ENCODE measurements around the gene ALG10B. TPM values are rescaled to one million over a fixed set of nuclear protein-coding genes. Genes with fewer than 3 reads are reported as not detected.
"Not testable (repeated sequence)": the region's sequence is repeated elsewhere in the genome, so short reads cannot be mapped to it uniquely, and the experiment has no call there.

ALG10B gene
- total and polyA plus RNA-seq, 2 of the 8 experiments (the other 6 are each of a cell fraction or from before 2014, with no cell fraction given) = 3.2 to 5.4 TPM

DNA sequence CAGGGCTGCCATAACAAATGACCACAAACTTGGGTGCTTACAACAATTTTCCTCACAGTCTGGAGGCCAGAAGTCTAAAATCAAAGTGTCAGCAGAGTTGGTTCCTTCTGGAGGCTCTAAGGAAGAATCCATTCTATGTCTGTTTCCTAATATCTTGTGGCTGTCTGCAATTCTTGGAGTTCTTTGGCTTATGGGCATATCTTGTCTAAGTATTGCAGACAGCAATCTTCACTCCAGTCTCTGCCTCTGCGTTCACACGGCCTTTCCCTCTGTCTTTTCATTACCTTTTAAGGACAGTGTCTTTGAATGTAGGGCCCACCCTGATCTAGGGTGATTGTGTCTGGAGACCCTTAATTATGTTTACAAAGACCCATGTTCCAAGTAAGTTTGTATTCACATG is 5.4 kb downstream of the ALG10B start:
- H3K4me2 ChIP-seq (ENCODE audit: insufficient read depth in 1 of 2, low read depth in 2 of 2, low read length in 2 of 2); H2BK20ac ChIP-seq (ENCODE audit: low read length); DNase-seq (ENCODE audit: low read depth in 1 of 2, low spot score in 2 of 2); H2AK5ac ChIP-seq (ENCODE audit: low read depth, low read length); H3K18ac ChIP-seq (ENCODE audit: extremely low read depth, low read length); H3K14ac ChIP-seq (ENCODE audit: insufficient read length); H3K27ac ChIP-seq (ENCODE audit: low read depth, low read length); H4K8ac ChIP-seq (ENCODE audit: extremely low read depth, insufficient read depth, low read length); H3K27me3 ChIP-seq (replicated peaks in 1 of 4; ENCODE audit: control insufficient read depth in 3 of 4, extremely low read depth in 1 of 4, insufficient read depth in 3 of 4, low read length in 3 of 4); FAIRE-seq; H2BK120ac ChIP-seq (replicated peaks; ENCODE audit: low read depth, low read length); POLR2A ChIA-PET (ENCODE audit: partially characterized antibody); H3K23ac ChIP-seq (ENCODE audit: insufficient read length); H2BK5ac ChIP-seq (ENCODE audit: low read depth, low read length); H4K20me1 ChIP-seq (replicated peaks in 1 of 2; ENCODE audit: control insufficient read depth in 1 of 2, insufficient read depth in 2 of 2, low read length in 2 of 2); H3K9me3 ChIP-seq (ENCODE audit: insufficient read depth in 2 of 2, low read depth in 1 of 2, low read length in 1 of 2); H3K36me3 ChIP-seq (ENCODE audit: control insufficient read depth in 2 of 4, insufficient read depth in 4 of 4, low read length in 3 of 4); H2BK12ac ChIP-seq (ENCODE audit: low read depth, low read length); H3K23me2 ChIP-seq (ENCODE audit: low read depth, low read length); H2AFZ ChIP-seq (ENCODE audit: low read length); H3K4me3 ChIP-seq (ENCODE audit: extremely low read depth in 1 of 4, insufficient read depth in 2 of 4, low read depth in 3 of 4, low read length in 4 of 4); H3K4me1 ChIP-seq (replicated peaks in 1 of 4; ENCODE audit: control insufficient read depth in 3 of 4, insufficient read depth in 4 of 4, low read length in 3 of 4); H4K5ac ChIP-seq (ENCODE audit: insufficient read length, low read depth, low read length); H3K79me1 ChIP-seq (ENCODE audit: low read depth, low read length); CTCF ChIA-PET (ENCODE audit: partially characterized antibody); H2BK15ac ChIP-seq (ENCODE audit: low read length); H3K9ac ChIP-seq (replicated peaks in 1 of 4; ENCODE audit: extremely low read depth in 1 of 4, low read depth in 3 of 4, low read length in 3 of 4); H3K4ac ChIP-seq (replicated peaks; ENCODE audit: insufficient read length, low read depth, low read length); H4K91ac ChIP-seq (replicated peaks; ENCODE audit: insufficient read length, low read length); H3K56ac ChIP-seq (replicated peaks; ENCODE audit: insufficient read length, low read depth, low read length); H3K79me2 ChIP-seq (ENCODE audit: control insufficient read depth in 1 of 2, insufficient read depth in 2 of 2, low read length in 2 of 2): not testable (repeated sequence)
- 88% methylated on average over 2 of the region's 2 CpGs; no CpG with 5 or more reads in 1 of the 2 experiments for WGBS, 2 experiments (ENCODE audit: extremely low coverage in 1 of 2, insufficient coverage in 1 of 2, insufficient read length in 1 of 2, insufficient replicate concordance in 2 of 2, low coverage in 1 of 2, low lambda C conversion rate in 2 of 2, missing lambda C conversion rate in 1 of 2)
